OCI-LY1 (cell line): ENCODE measurements around the gene GALNT10.

Source experiments
- EZH2 ChIP-seq: fragments of 200-600 bp; sonication (generic), shearing (Covaris generic); IDR thresholded peaks from 2 replicates; pipeline ENCODE4 v1.8.0; 2017; ENCODE audit warnings: borderline replicate concordance, mixed run types, mild to moderate bottlenecking, antibody characterized with exemption, low read length, moderate library complexity, mixed read lengths
- TF ChIP-seq, protein P1 (sequence below): fragments of 200-600 bp; sonication (generic), shearing (Covaris generic); IDR thresholded peaks from 2 replicates; pipeline ENCODE4 v1.5.1; 2017; ENCODE audit warnings: mild to moderate bottlenecking, antibody characterized with exemption, low read length, moderate library complexity, mixed read lengths

DNA sequence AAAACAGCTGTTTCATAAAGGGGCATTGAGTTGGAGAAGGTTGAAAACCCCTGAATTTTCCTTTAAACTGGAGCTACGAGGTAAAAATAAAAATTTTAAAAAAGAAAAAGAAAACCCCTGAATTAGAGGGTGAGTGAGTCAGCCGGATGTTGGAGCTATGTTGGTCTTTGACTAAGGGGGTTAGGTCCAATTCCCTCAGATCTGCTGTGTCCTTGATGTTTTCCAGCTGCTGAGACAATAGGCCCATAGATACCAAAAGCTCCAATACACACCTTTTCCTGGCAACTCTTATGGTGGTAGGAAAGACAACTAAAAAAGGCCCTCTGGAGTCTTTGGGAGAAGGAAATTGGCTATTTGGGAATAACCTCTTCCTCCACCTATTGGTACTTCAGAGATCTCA is 175.8 kb downstream of the GALNT10 start:
- TF ChIP-seq, protein P1, sequence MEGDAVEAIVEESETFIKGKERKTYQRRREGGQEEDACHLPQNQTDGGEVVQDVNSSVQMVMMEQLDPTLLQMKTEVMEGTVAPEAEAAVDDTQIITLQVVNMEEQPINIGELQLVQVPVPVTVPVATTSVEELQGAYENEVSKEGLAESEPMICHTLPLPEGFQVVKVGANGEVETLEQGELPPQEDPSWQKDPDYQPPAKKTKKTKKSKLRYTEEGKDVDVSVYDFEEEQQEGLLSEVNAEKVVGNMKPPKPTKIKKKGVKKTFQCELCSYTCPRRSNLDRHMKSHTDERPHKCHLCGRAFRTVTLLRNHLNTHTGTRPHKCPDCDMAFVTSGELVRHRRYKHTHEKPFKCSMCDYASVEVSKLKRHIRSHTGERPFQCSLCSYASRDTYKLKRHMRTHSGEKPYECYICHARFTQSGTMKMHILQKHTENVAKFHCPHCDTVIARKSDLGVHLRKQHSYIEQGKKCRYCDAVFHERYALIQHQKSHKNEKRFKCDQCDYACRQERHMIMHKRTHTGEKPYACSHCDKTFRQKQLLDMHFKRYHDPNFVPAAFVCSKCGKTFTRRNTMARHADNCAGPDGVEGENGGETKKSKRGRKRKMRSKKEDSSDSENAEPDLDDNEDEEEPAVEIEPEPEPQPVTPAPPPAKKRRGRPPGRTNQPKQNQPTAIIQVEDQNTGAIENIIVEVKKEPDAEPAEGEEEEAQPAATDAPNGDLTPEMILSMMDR: no peak
- TF ChIP-seq EZH2: no peak
